ENCODE measurements around the gene TBC1D10A. TPM values are rescaled to one million over a fixed set of nuclear protein-coding genes. Genes with fewer than 3 reads are reported as not detected.

The TBC1D10A gene
- total RNA-seq, 1 donor from 2014 or later = 7.9 TPM

DNA sequence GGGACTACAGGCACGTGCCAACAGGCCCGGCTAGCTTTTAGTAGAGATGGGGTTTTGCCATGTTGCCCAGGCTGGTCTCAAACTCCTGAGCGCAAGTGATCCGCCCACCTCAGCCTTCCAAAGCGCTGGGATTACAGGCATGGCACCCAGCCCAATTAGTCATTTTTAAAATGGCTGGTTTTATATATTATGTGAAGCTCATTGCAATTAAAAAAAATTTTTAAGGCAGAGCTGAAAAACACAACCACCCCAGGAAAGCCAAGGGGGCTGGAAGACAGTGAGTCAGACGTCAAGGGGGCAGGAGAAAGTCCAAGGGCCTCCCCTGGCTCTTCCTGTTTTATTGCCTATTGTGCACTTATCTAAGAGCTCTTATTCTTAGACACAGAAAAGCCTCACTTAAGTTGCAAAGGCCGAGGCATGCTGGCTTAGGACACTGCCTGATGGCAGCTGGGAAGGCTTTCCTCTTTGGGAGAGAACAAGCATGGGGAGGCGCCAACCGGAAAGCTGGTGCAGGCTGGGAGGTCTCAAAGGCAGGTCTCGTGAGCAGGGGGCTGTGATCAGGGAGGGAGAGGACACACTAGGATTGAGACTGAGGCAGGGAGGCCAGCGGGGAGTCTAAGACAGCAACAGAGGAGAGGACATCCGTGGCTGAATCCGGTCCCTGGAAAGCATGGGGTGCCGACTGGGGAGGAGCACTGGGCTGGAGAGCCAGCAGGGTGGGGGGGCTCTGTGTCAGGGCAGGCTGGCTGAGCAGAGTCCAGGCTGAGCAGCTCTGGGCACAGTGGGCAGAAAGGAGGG lies 49.0 kb downstream of the TBC1D10A start:
- no peak for DNase-seq (ENCODE audit: low spot score)
- Mint-ChIP-seq H3K4me1 (ENCODE audit: unreplicated experiment) (peaks cover 11% of the 10 kb centered on the region), H3K4me3 (ENCODE audit: unreplicated experiment) (peak overlapping the region; percentile 18), H3K27ac (ENCODE audit: unreplicated experiment) (no peak overlapping the region), H3K27me3 (ENCODE audit: unreplicated experiment) (peaks cover 10% of the 10 kb centered on the region), H3K36me3 (ENCODE audit: low read depth, unreplicated experiment) (no peaks in the 10 kb centered on the region), H3K9me3 (ENCODE audit: unreplicated experiment) (no peaks in the 10 kb centered on the region)
- TF ChIP-seq, protein P1, sequence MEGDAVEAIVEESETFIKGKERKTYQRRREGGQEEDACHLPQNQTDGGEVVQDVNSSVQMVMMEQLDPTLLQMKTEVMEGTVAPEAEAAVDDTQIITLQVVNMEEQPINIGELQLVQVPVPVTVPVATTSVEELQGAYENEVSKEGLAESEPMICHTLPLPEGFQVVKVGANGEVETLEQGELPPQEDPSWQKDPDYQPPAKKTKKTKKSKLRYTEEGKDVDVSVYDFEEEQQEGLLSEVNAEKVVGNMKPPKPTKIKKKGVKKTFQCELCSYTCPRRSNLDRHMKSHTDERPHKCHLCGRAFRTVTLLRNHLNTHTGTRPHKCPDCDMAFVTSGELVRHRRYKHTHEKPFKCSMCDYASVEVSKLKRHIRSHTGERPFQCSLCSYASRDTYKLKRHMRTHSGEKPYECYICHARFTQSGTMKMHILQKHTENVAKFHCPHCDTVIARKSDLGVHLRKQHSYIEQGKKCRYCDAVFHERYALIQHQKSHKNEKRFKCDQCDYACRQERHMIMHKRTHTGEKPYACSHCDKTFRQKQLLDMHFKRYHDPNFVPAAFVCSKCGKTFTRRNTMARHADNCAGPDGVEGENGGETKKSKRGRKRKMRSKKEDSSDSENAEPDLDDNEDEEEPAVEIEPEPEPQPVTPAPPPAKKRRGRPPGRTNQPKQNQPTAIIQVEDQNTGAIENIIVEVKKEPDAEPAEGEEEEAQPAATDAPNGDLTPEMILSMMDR (IDR thresholded peaks at IDR 0.05; ENCODE audit: unreplicated experiment) = no peak

DNA sequence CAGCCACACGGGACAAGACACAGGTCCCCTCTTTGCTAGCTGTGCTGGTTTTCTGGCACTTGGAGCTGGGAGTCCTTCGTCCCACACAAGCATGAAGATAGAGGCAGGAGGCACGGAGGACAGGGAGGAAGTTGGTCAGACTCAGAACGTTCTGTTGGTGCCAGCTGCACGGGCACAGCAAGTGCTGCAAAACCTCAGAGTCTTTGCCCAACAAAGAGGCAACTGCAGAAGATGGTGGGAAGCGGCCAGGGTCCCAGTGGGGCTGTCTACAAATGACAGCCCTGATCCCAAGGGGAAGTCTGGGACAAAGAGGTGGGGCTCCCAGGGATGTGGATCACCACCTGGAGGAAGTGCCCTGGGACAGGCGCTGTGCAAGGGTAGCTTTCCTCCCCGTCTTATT lies 50.7 kb downstream of the TBC1D10A start:
- H3K9me3 Mint-ChIP-seq (ENCODE audit: unreplicated experiment) = no peaks in the 10 kb centered on the region
- H3K4me1 Mint-ChIP-seq (ENCODE audit: unreplicated experiment) = peaks cover 11% of the 10 kb centered on the region
- no peak overlapping the region for H3K27ac Mint-ChIP-seq (ENCODE audit: unreplicated experiment)
- no peaks in the 10 kb centered on the region for H3K36me3 Mint-ChIP-seq (ENCODE audit: low read depth, unreplicated experiment)
- no peak for DNase-seq (ENCODE audit: low spot score)
- peaks cover 13% of the 10 kb centered on the region for H3K27me3 Mint-ChIP-seq (ENCODE audit: unreplicated experiment)
- H3K4me3 Mint-ChIP-seq (ENCODE audit: unreplicated experiment) = no peak overlapping the region
- TF ChIP-seq, protein P1 (IDR thresholded peaks at IDR 0.05; ENCODE audit: unreplicated experiment) = no peak

DNA sequence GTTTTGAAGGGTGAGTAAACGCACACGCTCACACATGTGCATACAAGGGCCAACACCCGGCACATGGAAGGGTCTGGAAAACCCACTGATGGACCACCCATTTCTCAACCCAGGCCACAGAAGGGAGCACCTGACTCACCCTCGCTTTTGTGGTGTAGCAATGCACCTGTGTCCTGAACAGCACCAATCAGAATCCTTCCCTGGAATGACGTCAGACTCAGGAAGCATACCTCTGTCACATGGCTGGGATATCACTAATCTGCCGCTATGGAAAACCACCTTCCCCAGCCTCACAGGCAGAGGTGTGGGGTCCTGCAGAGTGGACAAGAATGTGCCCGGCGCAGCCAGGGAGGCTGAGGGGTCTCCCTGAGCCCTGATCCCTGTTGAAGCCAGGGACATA lies 51.1 kb downstream of the TBC1D10A start:
- no peak for DNase-seq (ENCODE audit: low spot score)
- Mint-ChIP-seq H3K27me3 (ENCODE audit: unreplicated experiment) (peaks cover 13% of the 10 kb centered on the region), H3K9me3 (ENCODE audit: unreplicated experiment) (no peaks in the 10 kb centered on the region), H3K4me3 (ENCODE audit: unreplicated experiment) (no peak overlapping the region), H3K36me3 (ENCODE audit: low read depth, unreplicated experiment) (no peaks in the 10 kb centered on the region), H3K4me1 (ENCODE audit: unreplicated experiment) (peaks cover 11% of the 10 kb centered on the region), H3K27ac (ENCODE audit: unreplicated experiment) (no peak overlapping the region)
- TF ChIP-seq, protein P1 (IDR thresholded peaks at IDR 0.05; ENCODE audit: unreplicated experiment) = no peak

DNA sequence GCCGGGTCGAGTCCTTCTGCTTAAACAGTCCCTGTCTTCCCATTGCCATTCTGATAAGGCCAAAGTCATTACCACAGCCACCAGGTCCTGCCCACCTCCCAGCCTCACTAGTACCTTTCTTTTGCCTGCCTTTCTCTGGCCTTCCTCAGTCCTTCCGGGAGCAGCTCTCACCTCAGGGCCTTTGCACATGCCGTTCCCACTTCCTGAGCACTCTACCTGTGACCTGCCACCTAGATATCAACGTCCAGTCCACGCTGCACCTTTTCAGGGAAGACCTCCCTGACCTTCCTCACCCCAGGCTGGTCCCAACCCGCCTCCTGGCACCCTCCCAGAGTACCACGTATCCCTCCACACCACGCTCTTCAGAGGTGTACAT lies 52.3 kb downstream of the TBC1D10A start:
- Mint-ChIP-seq H3K27me3 (ENCODE audit: unreplicated experiment) (peaks cover 15% of the 10 kb centered on the region), H3K4me1 (ENCODE audit: unreplicated experiment) (peaks cover 11% of the 10 kb centered on the region), H3K9me3 (ENCODE audit: unreplicated experiment) (no peaks in the 10 kb centered on the region), H3K4me3 (ENCODE audit: unreplicated experiment) (no peak overlapping the region), H3K36me3 (ENCODE audit: low read depth, unreplicated experiment) (no peaks in the 10 kb centered on the region), H3K27ac (ENCODE audit: unreplicated experiment) (no peak overlapping the region)
- TF ChIP-seq, protein P1 (IDR thresholded peaks at IDR 0.05; ENCODE audit: unreplicated experiment) = no peak
- no peak for DNase-seq (ENCODE audit: low spot score)

DNA sequence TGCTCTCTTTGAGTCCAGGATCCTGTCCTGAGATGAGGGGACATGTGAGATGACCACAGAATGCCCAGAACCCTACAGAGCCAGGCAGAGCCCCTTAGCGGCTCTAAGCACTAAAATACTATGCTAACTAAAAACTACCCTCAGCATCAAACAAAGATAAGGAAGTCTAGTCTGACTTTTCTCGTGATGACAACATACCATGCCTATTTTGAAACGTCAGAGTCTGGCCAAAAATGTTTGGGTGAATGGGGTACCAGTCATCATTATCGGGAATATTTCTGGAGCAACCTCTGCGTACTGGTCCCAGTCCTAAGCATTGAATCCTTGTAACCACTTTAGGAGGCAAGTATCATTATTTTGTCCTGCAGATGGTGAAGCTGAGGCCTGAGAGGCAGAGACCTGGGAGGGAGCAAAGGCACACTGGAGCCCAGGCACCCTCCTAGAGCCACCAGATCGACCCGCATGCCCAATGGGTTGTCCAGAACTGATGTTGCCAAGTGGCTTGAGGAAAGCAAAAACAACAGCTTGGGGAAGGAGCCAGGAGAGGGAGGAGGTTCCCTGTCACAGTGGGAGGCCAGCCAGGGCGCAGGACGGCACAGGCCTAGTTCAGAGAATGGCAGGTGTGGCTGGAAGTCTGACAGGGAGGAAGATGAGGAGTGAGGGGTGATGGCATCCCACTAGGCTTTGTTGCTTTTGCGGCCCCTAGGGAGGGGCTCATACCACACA lies 52.9 kb downstream of the TBC1D10A start:
- TF ChIP-seq, protein P1 (IDR thresholded peaks at IDR 0.05; ENCODE audit: unreplicated experiment) = no peak
- H3K27ac Mint-ChIP-seq (ENCODE audit: unreplicated experiment) = no peak overlapping the region
- H3K27me3 Mint-ChIP-seq (ENCODE audit: unreplicated experiment) = peaks cover 15% of the 10 kb centered on the region
- H3K4me3 Mint-ChIP-seq (ENCODE audit: unreplicated experiment) = no peak overlapping the region
- DNase-seq (ENCODE audit: low spot score) = no peak
- H3K36me3 Mint-ChIP-seq (ENCODE audit: low read depth, unreplicated experiment) = no peaks in the 10 kb centered on the region
- H3K4me1 Mint-ChIP-seq (ENCODE audit: unreplicated experiment) = peaks cover 9% of the 10 kb centered on the region
- H3K9me3 Mint-ChIP-seq (ENCODE audit: unreplicated experiment) = no peaks in the 10 kb centered on the region

Data from endothelial cell (in vitro differentiated cells).